Liver (tissue), 3 donors: Measurements from ENCODE around the gene SGIP1.

Experiments
- ATF3 ChIP-seq: IDR thresholded peaks from 2 replicates; pipeline ENCODE4 v1.6.1; 2016; ENCODE audit warnings: antibody characterized with exemption
- CTCF ChIP-seq: fragments of 150-350 bp; IDR thresholded peaks from 2 replicates; pipeline ENCODE4 v1.5.1; 2017; ENCODE audit warnings: improper control_type of control experiment, low read depth, low read length; ENCODE audit not compliant: missing input control
- EGR1 ChIP-seq, 2 donors: IDR thresholded peaks; 2 replicates each; pipeline ENCODE4 v1.6.1; 2016 to 2018; ENCODE audit warnings: antibody characterized with exemption in 2 of 2, low read depth in 2 of 2
- RXRA ChIP-seq, 2 donors: IDR thresholded peaks; 2 replicates each; pipeline ENCODE4 v1.6.1; 2017 to 2018; ENCODE audit warnings: antibody characterized with exemption in 2 of 2, mild to moderate bottlenecking in 1 of 2
- SP1 ChIP-seq: IDR thresholded peaks from 2 replicates; pipeline ENCODE4 v1.6.1; 2018; ENCODE audit warnings: antibody characterized with exemption, mild to moderate bottlenecking
- donor health status: healthy.
- donor health status: healthy.

- TF ChIP-seq SP1: no peak
- TF ChIP-seq CTCF: no peak
- no peak for TF ChIP-seq EGR1 (IDR thresholded peaks at IDR 0.05; ENCODE audit: low read depth in 2 of 2)
- TF ChIP-seq RXRA (IDR thresholded peaks at IDR 0.05): no peak
- TF ChIP-seq ATF3: no peak
Measured at GRCh38 chr1:66678146-66678545, 144.2 kb downstream of the SGIP1 start.
